HG03097 (cell line): ENCODE data around the gene SCAMP3.
"Not testable (repeated sequence)": the region's sequence is repeated elsewhere in the genome, so short reads cannot be mapped to it uniquely, and the experiment has no call there.

Source experiments
- ATAC-seq: cut with Tn5 transposase; IDR thresholded peaks from one replicate; pipeline ENCODE4 v1.9.1; 2021; ENCODE audit not compliant: unreplicated experiment, low FRiP score

SCAMP3 gene

GRCh38 chr1:155233502-155233901 lies 28.7 kb downstream of the SCAMP3 start:
- not testable (repeated sequence) for ATAC-seq

GRCh38 chr1:155232001-155232978 lies 29.9 kb downstream of the SCAMP3 start:
- ATAC-seq: not testable (repeated sequence)

- not testable (repeated sequence) for ATAC-seq
Measured at GRCh38 chr1:155231302-155231701, 30.9 kb downstream of the SCAMP3 start.

DNA sequence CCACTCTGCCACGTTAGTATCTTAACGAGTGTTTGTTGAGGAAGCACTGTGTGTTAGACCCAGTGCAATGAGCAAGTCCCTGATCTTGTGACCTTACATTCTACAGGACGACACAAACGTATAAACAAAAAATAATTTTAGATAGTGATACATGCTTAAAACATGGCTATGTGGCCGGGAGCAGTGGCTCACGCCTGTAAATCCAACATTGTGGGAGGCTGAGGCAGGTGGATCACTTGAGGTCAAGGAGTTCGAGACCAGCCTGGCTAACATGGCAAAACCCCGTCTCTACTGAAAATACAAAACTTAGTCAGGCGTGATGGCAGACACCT lies 34.1 kb downstream of the SCAMP3 start:
- no peak for ATAC-seq

- ATAC-seq: peak; percentile 91
Measured at GRCh38 chr1:155227261-155228095, 34.7 kb downstream of the SCAMP3 start.

- ATAC-seq: peak; percentile 23
Measured at GRCh38 chr1:155226910-155227260, 35.3 kb downstream of the SCAMP3 start.

DNA sequence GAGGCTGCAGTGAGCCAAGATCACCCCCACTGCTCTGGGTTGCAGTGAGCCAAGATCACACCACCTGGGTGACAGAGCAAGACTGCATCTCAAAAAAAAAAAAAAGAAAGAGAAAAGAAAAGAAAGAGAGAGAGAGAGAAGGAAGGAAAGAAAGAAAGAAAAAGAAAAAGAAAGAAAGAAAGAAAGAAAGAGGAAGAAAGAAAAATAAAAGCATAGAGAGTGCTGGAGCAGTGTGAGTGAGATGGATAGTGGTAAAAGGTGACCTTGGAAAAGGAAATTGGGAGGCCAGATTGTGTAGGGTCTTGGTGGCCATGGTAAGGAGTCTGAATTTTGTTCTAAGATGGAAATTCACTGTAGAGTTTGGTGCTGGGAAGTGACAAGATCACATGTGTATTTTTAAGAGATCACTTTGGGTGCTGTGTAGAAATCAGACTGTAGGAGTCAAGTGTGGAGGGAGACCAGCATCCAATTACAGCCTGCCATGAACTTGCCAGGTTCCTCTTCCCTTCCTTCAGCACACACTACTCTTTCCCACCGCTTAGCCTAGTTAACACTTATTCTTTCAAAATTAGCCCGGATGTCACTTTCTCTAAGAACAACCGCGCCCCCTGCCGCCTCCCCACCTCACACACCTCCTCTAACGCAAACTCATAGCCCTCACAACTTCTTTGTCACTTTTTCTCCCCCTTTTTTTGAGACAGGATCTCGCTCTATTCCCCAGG lies 35.8 kb downstream of the SCAMP3 start:
- peak; percentile 33 for ATAC-seq

DNA sequence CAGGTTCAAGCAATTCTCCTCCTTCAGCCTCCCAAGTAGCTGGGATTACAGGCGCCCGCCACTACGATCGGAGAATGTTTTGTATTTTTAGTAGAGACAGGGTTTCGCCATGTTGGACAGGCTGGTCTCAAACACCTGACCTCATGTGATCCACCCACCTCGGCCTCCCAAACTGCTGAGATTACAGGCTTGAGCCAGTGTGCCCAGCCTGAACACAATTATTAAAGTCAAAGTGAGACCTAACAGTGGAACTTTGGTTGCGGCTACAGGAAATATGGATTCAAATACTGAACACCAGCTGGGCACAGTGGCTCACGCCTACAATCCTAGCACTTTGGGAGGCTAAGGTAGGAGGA lies 36.8 kb downstream of the SCAMP3 start:
- not testable (repeated sequence) for ATAC-seq

DNA sequence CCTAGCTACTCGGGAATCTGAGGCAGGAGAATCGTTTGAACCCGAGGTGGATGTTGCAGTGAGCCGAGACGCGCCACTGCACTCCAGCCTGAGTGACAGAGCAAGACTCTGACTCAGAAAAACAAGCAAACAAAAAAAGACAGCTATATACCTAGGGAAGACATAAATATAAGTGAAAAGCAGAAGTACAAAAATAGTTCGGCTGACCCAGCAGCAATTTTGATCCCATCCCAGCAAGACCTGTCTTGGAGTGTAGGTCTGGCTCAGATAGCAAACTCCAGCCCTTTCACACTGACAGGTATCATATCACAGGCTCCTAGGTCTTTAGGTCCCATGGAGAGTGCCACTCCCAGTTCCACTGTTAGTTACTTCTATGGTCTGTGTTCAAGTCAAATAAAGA lies 39.1 kb downstream of the SCAMP3 start:
- no peak for ATAC-seq

GRCh38 chr1:155220211-155220965 lies 41.8 kb downstream of the SCAMP3 start:
- not testable (repeated sequence) for ATAC-seq

DNA sequence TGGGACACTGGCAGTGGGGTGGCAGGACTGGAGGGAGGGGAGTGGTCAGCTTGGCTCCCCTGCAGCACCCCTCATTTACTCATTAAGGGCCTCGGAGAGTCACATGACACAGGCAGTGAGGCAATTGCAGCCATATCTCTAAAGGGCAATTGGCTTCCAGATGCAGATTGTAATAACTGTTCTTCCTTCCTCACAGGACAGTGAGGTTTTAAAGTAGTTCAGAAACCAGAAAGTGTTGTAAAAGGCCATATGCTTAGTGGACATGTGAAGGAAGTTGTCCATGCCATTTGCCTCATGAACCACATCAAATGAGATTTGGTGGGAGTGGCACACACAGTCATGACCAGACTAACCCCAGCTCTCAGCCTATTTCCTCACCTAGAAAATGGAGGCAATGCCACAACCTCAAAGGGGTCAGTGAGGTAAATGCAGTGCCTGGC lies 42.5 kb downstream of the SCAMP3 start:
- no peak for ATAC-seq

DNA sequence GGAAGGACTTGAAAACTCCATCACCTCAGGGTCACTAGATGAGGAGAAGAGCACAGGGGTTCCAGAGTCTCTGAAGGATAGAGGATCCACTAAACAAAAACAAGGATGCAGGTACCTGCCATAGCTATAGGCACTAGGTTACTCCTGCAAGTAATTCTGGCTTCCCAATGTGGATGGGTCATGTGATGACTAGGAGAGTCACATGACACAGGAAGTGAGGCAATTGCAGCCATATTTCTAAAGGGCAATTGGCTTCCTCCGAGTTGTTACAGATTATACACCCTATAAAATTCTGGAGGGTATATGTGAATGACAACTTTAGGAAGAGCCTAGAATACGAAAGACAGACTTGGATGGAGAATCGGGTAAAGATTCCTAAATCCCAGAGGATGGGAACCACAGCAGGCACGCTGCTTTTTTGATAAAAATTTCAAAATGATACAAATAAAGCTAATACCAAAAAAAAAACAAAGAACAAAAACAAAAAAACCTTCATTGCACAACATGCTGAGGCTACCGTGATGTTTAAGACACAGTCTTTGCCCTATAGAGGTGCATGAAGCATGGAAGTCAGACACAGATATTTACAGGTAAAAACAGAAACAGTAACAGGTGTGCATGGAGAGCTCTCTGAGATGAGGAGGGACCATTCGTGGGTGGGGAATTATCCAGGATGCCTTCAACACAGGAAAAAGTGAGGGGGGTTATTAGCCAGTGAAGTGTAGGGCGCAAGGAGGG lies 43.1 kb downstream of the SCAMP3 start:
- no peak for ATAC-seq

DNA sequence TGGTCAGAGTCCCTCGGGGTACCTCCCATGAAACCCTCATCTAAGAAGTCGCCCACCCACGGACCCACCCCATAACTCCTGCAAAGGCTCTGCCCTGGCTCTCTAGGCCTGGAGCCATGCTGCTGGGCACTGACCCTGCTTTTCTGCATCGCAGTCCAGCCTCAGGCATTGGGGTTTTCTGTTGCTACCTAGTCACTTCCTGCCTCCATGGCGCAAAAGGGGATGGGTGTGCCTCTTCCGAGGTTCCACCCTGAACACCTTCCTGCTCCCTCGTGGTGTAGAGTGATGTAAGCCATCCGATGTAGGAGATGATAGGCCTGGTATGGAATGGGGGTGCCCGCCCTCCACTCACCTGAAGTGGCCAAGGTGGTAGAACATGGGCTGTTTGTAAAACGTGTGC lies 47.5 kb downstream of the SCAMP3 start:
- not testable (repeated sequence) for ATAC-seq

DNA sequence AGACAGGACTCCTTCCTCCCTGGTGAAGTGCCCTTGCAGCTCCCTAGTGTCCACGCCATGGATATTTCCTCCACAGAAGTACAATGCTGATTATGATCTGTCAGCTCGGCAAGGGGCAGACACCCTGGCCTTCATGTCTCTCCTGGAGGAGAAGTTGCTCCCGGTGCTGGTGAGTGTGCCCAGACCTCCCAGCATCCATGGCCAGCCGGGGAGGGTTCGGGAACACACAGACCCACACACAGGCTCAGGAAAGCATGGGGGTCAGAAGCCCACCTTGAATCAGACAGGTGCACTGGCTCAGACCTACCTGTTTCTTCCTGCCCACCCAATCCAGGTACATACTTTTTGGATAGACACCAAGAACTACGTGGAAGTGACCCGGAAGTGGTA lies 50.1 kb downstream of the SCAMP3 start:
- ATAC-seq: not testable (repeated sequence)

- not testable (repeated sequence) for ATAC-seq
Measured at GRCh38 chr1:155211381-155212050, 50.6 kb downstream of the SCAMP3 start.

GRCh38 chr1:155210314-155211104 lies 51.7 kb downstream of the SCAMP3 start:
- no peak for ATAC-seq

DNA sequence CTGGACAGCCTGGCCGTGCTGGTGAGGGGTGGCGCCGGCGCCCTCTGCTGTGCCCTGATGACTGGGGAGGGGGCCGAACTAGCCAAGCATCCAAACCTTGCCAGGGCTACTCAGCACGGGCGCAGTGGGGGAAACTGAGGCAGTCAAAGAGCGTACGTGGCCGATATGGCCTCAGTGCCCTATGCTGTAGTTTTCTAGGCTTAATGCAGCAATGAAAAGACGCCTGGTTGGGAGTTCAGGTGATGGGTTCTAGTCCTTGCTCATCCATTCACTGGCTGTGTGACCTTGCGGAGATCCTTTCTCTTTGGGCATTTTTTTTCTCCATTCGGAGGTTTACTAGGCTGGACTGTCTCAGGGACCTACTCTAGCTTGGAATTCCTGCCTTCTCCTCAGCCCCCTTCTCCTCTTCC lies 52.8 kb downstream of the SCAMP3 start:
- ATAC-seq: no peak
